Stimulated activated CD4-positive, alpha-beta T cell treated with anti-CD3 and anti-CD28 coated beads, TNF-alpha, amount 100 ng/mL, for 1 hour (primary cell): ENCODE data around the gene CTNNA1.

Experiments used
- DNase-seq, 3 donors: peaks; one replicate each; pipeline ENCODE4 v3.0.0-alpha.2; 2020; ENCODE audit warnings: low read depth in 3 of 3, low spot score in 1 of 3

The CTNNA1 gene

GRCh38 chr5:138981586-138981985 lies 228.4 kb downstream of the CTNNA1 start:
- DNase-seq, result no peak

- no peak for DNase-seq
Observed at GRCh38 chr5:138983984-138984383, 230.8 kb downstream of the CTNNA1 start.
